DOHH2 (cell line): ENCODE measurements around the gene ORAI2.

Source experiments
- EZH2phosphoT487 ChIP-seq: fragments of 200-600 bp; sonication (generic); IDR thresholded peaks from 2 replicates; pipeline ENCODE4 v1.6.1; 2017; ENCODE audit warnings: borderline replicate concordance, mild to moderate bottlenecking, antibody characterized with exemption, low read length, moderate library complexity, mixed read lengths
- TF ChIP-seq, protein P1 (sequence below): fragments of 200-600 bp; sonication (generic); IDR thresholded peaks from one replicate; pipeline ENCODE4 v1.5.1; 2014; ENCODE audit warnings: antibody characterized with exemption, mild to moderate bottlenecking, low read depth, low read length; ENCODE audit not compliant: poor library complexity, severe bottlenecking

DNA sequence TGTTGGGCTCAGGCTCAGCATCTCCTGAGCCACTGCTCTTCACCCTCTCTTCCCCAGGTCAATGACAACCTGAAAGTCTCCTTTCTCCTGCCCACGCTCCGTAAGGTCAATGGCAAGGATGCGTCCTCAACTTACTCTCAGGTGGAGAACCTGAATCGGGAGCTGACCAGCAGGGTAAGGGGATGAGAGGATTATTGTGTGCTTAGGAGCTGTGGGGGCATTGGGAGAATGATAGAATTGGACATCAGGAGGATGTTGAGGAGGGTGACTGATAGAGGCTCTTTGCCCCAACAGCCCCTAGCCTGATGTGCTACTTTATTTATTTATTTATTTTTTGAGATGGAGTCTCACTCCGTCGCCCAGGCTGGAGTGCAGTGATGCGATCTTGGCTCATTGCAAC, 32.7 kb downstream of the ORAI2 start:
- TF ChIP-seq, protein P1, sequence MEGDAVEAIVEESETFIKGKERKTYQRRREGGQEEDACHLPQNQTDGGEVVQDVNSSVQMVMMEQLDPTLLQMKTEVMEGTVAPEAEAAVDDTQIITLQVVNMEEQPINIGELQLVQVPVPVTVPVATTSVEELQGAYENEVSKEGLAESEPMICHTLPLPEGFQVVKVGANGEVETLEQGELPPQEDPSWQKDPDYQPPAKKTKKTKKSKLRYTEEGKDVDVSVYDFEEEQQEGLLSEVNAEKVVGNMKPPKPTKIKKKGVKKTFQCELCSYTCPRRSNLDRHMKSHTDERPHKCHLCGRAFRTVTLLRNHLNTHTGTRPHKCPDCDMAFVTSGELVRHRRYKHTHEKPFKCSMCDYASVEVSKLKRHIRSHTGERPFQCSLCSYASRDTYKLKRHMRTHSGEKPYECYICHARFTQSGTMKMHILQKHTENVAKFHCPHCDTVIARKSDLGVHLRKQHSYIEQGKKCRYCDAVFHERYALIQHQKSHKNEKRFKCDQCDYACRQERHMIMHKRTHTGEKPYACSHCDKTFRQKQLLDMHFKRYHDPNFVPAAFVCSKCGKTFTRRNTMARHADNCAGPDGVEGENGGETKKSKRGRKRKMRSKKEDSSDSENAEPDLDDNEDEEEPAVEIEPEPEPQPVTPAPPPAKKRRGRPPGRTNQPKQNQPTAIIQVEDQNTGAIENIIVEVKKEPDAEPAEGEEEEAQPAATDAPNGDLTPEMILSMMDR, result no peak
- TF ChIP-seq EZH2phosphoT487, result no peak
